Left renal cortex interstitium (tissue), 4 donors: ENCODE data around the gene CMYA5. TPM values are rescaled to one million over a fixed set of nuclear protein-coding genes. Genes with fewer than 3 reads are reported as not detected.
"Not testable (repeated sequence)": the region's sequence is repeated elsewhere in the genome, so short reads cannot be mapped to it uniquely, and the experiment has no call there.

Experiments used
- DNase-seq, 4 donors: peaks; one replicate each; pipeline ENCODE4 v3.0.0-alpha.2; 2013; ENCODE audit warnings: low read depth in 4 of 4, low spot score in 2 of 4, missing footprints in 1 of 4
- polyA plus RNA-seq, 4 donors: library from polyadenylated mRNA; unstranded; fragments of 120-200 nt; gene quantifications; one replicate each; pipeline ENCODE4 v1.2.1, GENCODE V29; 2013; ENCODE audit not compliant: insufficient read length in 4 of 4

CMYA5 gene
- polyA plus RNA-seq, 4 donors, result 13.0 to 23.0 (median 18.5) TPM

DNA sequence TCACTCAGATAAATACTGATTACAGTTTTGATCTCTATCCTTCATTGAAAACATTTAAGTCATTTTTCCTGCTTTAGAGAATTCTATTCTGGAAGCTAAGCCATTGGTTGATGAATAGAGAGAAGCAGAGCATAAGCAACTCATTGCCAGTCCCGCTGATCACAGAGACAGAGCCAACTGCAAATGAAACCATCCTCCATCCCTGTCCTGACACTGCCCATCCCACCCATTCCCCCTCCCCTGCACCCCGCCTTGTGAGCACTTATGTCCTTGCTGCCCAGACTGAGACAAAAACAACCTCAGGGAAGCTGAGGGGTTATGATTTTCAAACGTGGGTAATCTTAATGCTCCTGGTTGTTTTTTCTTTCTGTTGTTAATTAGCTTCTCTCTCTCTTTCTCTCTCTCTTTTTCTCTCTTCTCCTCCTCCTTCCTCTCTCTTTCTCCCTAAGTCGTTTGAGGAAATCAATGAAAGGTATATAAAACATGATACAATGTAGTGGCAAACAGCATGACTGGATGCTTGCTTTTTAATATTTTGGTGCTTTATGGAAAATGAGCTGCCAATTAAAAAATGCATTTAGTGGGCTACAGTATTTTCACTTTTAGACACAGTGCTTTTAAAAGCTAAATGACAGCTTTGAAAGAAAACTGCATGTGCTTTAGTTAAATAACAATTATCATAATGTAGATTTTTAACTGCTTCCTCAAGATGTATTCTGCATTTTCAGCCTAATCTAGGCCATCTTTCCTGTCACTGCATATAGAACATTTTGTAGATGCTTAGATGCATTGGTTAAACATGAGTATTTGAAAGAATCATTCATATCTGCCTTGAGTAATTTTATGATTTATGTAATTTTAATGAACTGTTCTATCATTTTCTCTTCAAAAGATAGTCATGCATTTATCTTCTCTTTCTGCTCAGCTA, 57.3 kb downstream of the CMYA5 start:
- DNase-seq, result no peak

DNA sequence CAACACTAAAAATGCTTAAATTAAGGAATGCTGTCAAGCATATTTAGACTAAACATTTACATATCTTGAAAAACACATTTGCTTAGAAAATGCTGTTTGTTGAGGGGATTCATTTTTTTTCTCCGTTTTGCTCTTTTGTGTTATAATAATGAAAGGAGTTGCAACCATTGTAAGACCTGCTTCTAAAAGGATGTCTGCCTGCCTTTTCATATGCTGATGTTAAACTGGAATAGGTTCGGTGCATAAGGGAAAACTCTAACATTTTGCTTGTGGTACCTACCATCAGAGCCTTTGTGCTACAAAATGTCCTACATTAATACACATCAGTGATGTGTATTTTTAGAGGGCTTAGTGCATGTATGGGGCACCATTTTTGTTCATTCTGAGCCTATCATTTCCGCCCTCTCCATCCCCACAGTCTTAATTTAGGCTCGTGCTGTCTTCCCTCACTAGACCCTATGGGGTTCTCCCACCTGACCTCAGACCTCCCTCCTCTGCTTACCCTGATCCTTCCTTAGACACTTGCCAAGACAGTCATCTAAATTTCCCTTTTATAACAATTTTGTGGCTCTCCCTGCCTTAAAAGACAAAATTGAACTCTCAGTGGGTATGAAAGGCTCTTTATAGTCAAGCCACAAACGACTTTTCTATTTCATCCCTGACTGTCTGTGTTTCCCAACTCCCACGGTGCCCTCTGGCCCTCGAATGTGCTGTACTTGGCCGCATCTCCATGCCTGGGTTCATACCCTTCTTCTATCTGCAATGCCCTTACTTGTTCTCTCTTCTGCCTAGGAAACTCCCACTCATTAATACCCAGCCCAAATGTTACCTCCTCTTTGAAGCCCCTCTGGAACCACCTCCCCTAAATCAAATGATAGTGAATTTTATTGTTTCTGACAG, 61.2 kb downstream of the CMYA5 start:
- DNase-seq, result no peak

GRCh38 chr5:79753092-79753491, 63.5 kb downstream of the CMYA5 start:
- DNase-seq, result no peak

DNA sequence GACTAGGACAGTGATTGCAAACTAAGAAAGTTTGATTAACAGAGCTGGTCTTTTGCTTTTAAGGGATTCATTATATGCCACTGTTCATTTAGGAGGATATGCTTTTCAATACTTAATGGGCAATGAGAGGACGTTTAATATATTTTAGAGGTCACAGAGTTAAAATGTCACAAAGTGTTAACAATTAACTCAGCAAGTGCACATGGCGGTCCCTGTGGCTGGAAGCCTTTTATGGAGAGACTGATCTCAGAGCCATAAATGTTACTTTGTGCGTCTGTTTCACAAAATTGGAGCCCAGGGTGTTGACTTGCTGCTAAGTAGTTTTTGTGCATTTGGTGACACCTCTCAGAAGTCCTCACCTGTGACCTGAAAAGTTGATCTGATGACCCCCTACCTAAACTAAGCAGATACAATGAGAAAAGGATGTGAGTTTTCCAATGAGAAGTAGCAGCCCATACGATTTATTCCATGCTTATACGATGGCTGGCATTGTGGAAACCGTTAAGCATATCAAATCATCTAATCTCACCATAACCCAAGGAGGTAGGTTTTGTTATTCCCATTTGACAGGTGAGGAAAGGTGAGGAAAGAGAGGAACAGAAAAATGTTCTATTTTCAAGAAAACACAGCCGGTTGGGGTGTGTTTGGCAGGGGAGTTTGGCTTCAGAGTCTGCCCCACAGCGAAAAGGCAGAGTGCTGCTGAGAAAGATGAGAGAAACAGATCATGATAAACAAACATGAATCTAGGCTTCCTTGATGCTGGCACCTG, 64.4 kb downstream of the CMYA5 start:
- DNase-seq, result no peak

DNA sequence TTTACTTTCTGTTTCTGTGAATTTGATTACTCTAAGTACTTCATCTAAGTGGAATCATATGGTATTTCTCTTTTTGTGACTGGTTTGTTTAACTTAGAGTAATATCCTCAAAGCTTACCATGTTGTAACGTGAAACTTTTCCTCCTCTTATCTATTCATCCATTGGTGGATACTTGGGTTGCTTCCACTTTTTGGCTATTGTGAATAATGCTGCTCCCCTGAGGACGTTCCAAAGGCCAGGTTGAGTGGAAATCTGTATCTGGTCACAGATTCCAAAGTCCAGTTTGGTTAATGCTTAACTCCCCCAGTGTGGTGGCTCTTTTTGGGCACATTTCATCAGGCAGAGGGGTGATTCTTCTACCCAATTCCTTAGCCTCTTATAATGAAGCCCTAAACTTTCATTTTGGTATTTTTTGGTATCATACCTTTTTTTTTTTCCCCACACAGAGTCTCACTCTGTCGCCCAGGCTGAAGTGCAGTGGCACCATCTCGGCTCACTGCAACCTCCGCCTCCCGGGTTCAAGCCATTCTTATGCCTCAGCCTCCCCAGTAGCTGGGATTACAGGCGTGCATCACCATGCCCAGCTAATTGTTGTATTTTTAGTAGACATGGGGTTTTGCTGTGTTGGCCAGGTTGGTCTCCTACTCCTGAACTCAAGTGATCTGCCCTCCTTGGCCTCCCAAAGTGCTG, 65.4 kb downstream of the CMYA5 start:
- no peak for DNase-seq

GRCh38 chr5:79756076-79756475, 66.4 kb downstream of the CMYA5 start:
- no peak for DNase-seq

GRCh38 chr5:79759436-79759835, 69.8 kb downstream of the CMYA5 start:
- DNase-seq, result no peak

GRCh38 chr5:79759848-79760247, 70.2 kb downstream of the CMYA5 start:
- no peak for DNase-seq

DNA sequence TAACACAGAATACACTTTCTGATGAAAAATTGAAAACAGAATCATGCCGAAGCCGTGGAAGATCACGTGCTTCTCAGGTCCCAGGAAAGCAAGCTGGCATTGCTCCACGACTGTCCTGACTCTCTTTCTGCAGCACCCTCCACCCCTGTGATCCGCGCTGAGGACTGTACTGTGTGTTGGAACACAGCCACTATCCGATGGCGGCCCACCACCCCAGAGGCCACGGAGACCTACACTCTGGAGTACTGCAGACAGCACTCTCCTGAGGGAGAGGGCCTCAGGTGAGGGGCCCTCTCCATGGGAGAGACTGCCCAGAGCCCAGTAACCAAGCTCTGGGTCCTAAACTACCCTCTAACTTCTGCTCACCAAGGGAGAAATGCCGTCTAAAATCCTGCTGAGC, 73.3 kb downstream of the CMYA5 start:
- DNase-seq, result no peak

- not testable (repeated sequence) for DNase-seq
Observed at GRCh38 chr5:79764147-79764546, 74.5 kb downstream of the CMYA5 start.

- no peak for DNase-seq
Observed at GRCh38 chr5:79771387-79771786, 81.8 kb downstream of the CMYA5 start.

- no peak for DNase-seq
Observed at GRCh38 chr5:79772651-79773050, 83.0 kb downstream of the CMYA5 start.

DNA sequence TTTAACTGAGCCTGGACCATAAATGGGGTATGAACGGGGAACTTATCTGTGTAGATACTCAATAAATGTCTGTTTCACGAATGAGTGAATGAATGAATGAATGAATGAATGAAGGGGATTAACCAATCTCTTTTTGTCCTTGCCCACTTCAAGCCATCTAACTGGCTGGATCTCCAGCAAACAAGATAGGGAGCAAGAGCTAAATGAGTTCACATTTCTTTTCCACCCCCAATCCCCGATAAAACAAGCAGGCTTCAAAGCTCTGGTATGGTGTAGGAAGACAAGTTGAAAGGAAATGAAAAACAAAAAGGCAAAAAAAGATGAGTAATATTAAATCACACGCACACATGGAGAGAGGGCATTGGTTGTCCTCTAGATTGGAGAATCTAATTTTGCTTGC, 84.0 kb downstream of the CMYA5 start:
- no peak for DNase-seq

- DNase-seq, result no peak
Observed at GRCh38 chr5:79774171-79774854, 84.7 kb downstream of the CMYA5 start.

DNA sequence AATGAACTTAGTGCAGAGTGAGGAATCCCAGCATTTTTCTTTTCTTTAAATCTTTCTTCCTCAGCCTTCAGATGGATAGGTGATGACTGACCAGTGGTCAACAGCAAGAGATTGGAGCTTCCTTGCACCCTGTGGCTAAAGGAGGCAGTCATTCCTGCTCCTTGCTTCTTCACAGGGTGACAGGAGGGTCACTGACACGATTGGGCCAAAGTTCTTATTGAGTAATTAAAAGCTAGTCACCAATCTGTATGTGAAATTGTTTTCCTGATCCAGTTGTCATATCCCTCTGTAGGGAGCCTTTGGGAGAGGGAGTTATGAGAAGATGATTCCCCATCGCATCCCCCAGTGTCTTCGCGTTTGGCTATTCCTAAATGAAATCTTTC, 85.2 kb downstream of the CMYA5 start:
- no peak for DNase-seq

DNA sequence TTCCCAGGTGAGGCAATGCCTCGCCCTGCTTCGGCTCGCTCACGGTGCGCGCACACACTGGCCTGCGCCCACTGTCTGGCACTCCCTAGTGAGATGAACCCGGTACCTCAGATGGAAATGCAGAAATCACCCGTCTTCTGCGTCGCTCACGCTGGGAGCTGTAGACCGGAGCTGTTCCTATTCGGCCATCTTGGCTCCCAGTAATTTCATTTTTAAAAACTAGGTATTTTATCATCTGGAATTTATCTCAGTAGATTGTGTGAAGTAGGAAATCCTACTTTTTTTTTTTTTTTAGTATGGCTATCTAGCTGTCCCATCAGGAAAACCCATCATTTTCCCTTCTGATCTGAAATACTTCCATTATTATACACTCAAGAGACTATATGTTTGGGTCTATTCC, 95.1 kb downstream of the CMYA5 start:
- not testable (repeated sequence) for DNase-seq

GRCh38 chr5:79785983-79786382, 96.3 kb downstream of the CMYA5 start:
- DNase-seq, result no peak

GRCh38 chr5:79787448-79787847, 97.8 kb downstream of the CMYA5 start:
- DNase-seq, result no peak

DNA sequence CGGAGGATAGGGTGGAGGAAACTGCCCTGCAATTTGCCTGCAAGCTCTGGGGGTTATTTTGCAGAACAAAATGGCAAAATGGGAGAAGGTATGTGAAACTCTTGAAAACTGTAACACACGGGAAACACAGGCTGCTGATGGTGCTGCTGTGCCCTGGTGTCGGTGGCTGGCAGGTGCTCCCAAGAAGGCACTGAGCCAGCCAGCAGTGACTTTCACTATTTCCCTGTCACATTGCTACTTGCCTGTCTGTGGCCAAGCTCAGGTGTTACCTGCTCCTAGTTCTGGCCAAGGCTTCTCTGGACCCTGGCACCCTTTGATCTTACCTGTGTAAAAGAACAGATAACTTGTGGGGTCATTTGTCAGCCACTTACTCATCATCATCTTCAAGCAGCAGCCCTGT, 102.2 kb downstream of the CMYA5 start:
- no peak for DNase-seq

DNA sequence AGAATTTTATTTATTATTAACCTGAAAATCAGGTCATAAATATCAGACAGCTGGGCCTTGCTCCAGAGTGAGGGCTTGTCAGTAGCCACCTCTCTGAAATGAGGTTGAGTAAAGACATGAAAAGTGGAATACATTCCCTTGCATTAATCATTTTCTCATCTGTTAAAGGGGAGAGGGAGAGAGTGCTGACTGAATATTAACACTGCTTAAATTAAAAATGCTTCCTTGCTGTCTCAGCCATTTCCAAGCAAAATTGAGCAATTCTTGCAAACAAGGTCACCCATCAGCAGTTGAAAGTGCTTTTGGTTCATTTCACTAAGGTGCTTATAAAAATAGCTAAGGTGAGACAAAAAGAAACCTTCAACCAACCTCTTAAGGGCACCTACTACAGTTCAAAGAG, 102.8 kb downstream of the CMYA5 start:
- DNase-seq, result no peak
